CD14-positive monocyte (primary cell): ENCODE results near the gene ATOSA. TPM values are rescaled to one million over a fixed set of nuclear protein-coding genes. Genes with fewer than 3 reads are reported as not detected.
A peak's percentile ranks its signal among the peaks of the same experiment; 100 is the strongest.

Experiments used
- DNase-seq, 3 donors: peaks; one replicate each; pipeline ENCODE4 v3.0.0-alpha.2; 2011 to 2022
- H2AFZ ChIP-seq: 2 replicates; pipeline ENCODE4 v1.6.0; 2012; ENCODE audit warnings: mild to moderate bottlenecking, low read depth, low read length, inconsistent platforms; ENCODE audit not compliant: insufficient read depth, poor library complexity, severe bottlenecking
- H3K27ac ChIP-seq, 2 donors: 1 replicate in 1 of 2; 2 replicates in 1 of 2; pipeline ENCODE4 v1.5.1; 2012 to 2013; ENCODE audit warnings: low read length in 2 of 2, control low read depth in 1 of 2, inconsistent platforms in 1 of 2, low read depth in 1 of 2, mild to moderate bottlenecking in 1 of 2
- H3K27me3 ChIP-seq, 2 donors: one replicate each; pipeline versions ENCODE4 v1.6.0 to v1.6.1; 2011 to 2013; ENCODE audit warnings: low read length in 2 of 2; ENCODE audit not compliant: control insufficient read depth in 2 of 2, insufficient read depth in 2 of 2
- H3K36me3 ChIP-seq, 2 donors: replicated peaks in 1 of 2; 1 replicate in 1 of 2; 2 replicates in 1 of 2; pipeline versions ENCODE4 v1.5.1 to v1.6.1; 2012 to 2013; ENCODE audit warnings: low read length in 2 of 2, control low read depth in 1 of 2, inconsistent platforms in 1 of 2, mild to moderate bottlenecking in 1 of 2; ENCODE audit not compliant: insufficient read depth in 2 of 2, control insufficient read depth in 1 of 2
- H3K4me1 ChIP-seq, 2 donors: 1 replicate in 1 of 2; 2 replicates in 1 of 2; pipeline versions ENCODE4 v1.5.1 to v1.6.1; 2012 to 2013; ENCODE audit warnings: low read length in 2 of 2, control low read depth in 1 of 2, inconsistent platforms in 1 of 2, mild to moderate bottlenecking in 1 of 2, moderate library complexity in 1 of 2; ENCODE audit not compliant: insufficient read depth in 2 of 2, control insufficient read depth in 1 of 2
- H3K4me2 ChIP-seq: replicated peaks from 2 replicates; pipeline ENCODE3; 2012; ENCODE audit warnings: low read length, moderate library complexity, mild to moderate bottlenecking; ENCODE audit not compliant: poor library complexity, severe bottlenecking; ENCODE audit errors: extremely low read depth
- H3K4me3 ChIP-seq, 3 experiments: fragments of 200-600 bp in 1 of 3; sonication (generic) in 1 of 3; replicated peaks in 1 of 3; 1 replicate in 2 of 3; 2 replicates in 1 of 3; pipeline ENCODE4 v1.5.1; 2011 to 2013; ENCODE audit warnings: low read length in 3 of 3, mild to moderate bottlenecking in 3 of 3, control low read depth in 2 of 3, low read depth in 2 of 3, inconsistent platforms in 1 of 3, moderate library complexity in 1 of 3
- H3K79me2 ChIP-seq: 2 replicates; pipeline ENCODE4 v1.6.0; 2012; ENCODE audit warnings: mild to moderate bottlenecking, control low read depth, inconsistent platforms, low read length, moderate library complexity; ENCODE audit not compliant: insufficient read depth
- H3K9ac ChIP-seq: 2 replicates; pipeline ENCODE4 v1.6.0; 2017; ENCODE audit warnings: low read length, mild to moderate bottlenecking; ENCODE audit not compliant: insufficient read depth, poor library complexity, severe bottlenecking
- H3K9me3 ChIP-seq, 2 donors: replicated peaks in 1 of 2; 1 replicate in 1 of 2; 2 replicates in 1 of 2; pipeline versions ENCODE4 v1.5.1 to v1.6.1; 2012 to 2013; ENCODE audit warnings: low read length in 2 of 2, control low read depth in 1 of 2; ENCODE audit not compliant: control insufficient read depth in 1 of 2, insufficient read depth in 1 of 2
- H4K20me1 ChIP-seq: 2 replicates; pipeline ENCODE4 v1.6.0; 2012; ENCODE audit warnings: mild to moderate bottlenecking, low read length, control low read depth, moderate library complexity; ENCODE audit not compliant: insufficient read depth
- H3K27ac Mint-ChIP-seq, 7 donors: one replicate each; pipeline ENCODE4 v1.8.0; 2020; ENCODE audit warnings: mild to moderate bottlenecking in 7 of 7, mixed read lengths in 7 of 7, moderate library complexity in 6 of 7, inconsistent platforms in 2 of 7
- H3K27me3 Mint-ChIP-seq, 3 donors: one replicate each; pipeline ENCODE4 v1.8.0; 2021 to 2022; ENCODE audit warnings: low read depth in 3 of 3, mild to moderate bottlenecking in 3 of 3, mixed read lengths in 3 of 3, moderate library complexity in 3 of 3, inconsistent platforms in 1 of 3
- H3K36me3 Mint-ChIP-seq, 2 donors: one replicate each; pipeline ENCODE4 v1.8.0; 2020; ENCODE audit warnings: mixed read lengths in 2 of 2, inconsistent platforms in 1 of 2, mild to moderate bottlenecking in 1 of 2
- H3K4me1 Mint-ChIP-seq: one replicate; pipeline ENCODE4 v1.8.0; 2020; ENCODE audit warnings: mild to moderate bottlenecking, mixed read lengths
- H3K4me3 Mint-ChIP-seq, 2 donors: one replicate each; pipeline ENCODE4 v1.8.0; 2020; ENCODE audit warnings: mild to moderate bottlenecking in 2 of 2, mixed read lengths in 2 of 2, moderate library complexity in 1 of 2
- H3K9me3 Mint-ChIP-seq, 7 donors: one replicate each; pipeline ENCODE4 v1.8.0; 2020 to 2022; ENCODE audit warnings: mixed read lengths in 7 of 7, mild to moderate bottlenecking in 6 of 7, moderate library complexity in 6 of 7, inconsistent platforms in 2 of 7
- CTCF ChIP-seq: fragments of 200-600 bp; IDR thresholded peaks from one replicate; pipeline ENCODE4 v1.8.0; 2022; ENCODE audit warnings: antibody characterized with exemption, mild to moderate bottlenecking
- WGBS: methylation state at CpG from one replicate; pipeline ENCODE4 v1.1.5; 2013; ENCODE audit warnings: missing lambda C conversion rate; ENCODE audit not compliant: insufficient coverage; 5-methylcytosine and 5-hydroxymethylcytosine counted together
- intact Hi-C, 2 donors: fragments of 100-400 bp; cut with micrococcal nuclease; formaldehyde crosslinking; loops; one replicate each; pipeline versions ENCODE4 v1.15.0 to v1.15.1; 2023
- polyA plus RNA-seq, 3 donors: library from polyadenylated mRNA; depleted of rRNA in 1 of 3; unstranded in 2 of 3; stranded (reverse) in 1 of 3; fragments of 300-500 nt in 2 of 3; fragments of >200 nt in 1 of 3; fragmentation: Illumina TruSeq in 2 of 3; gene quantifications; 1 replicate in 2 of 3; 2 replicates in 1 of 3; pipeline ENCODE4 v1.2.3, GENCODE V29; 2012 to 2021

The ATOSA gene
- polyA plus RNA-seq, 3 donors: 2.1 to 15.9 (median 3.5) TPM

- H3K4me3 ChIP-seq: no peak overlapping the region
- no peaks in the 10 kb centered on the region for H3K36me3 ChIP-seq
- no peak overlapping the region for H3K4me2 ChIP-seq
- no peak overlapping the region for H3K9ac ChIP-seq
- H2AFZ ChIP-seq: no peak overlapping the region
- no peaks in the 10 kb centered on the region for H3K4me1 Mint-ChIP-seq
- no peak overlapping the region for H3K4me3 Mint-ChIP-seq
- no peak overlapping the region for H3K27ac ChIP-seq
- no peaks in the 10 kb centered on the region for H3K79me2 ChIP-seq
- no peaks in the 10 kb centered on the region for H3K36me3 Mint-ChIP-seq
- TF ChIP-seq CTCF: no peak
- no peaks in the 10 kb centered on the region for H3K4me1 ChIP-seq
- no peaks in the 10 kb centered on the region for H3K9me3 ChIP-seq
- H4K20me1 ChIP-seq: no peaks in the 10 kb centered on the region
- H3K27ac Mint-ChIP-seq: no peak overlapping the region
- peaks cover 2 to 3% (median 2%) of the 10 kb centered on the region in 3 donors for H3K27me3 Mint-ChIP-seq
- intact Hi-C loops: no loop called here
- WGBS: no CpG with 5 or more reads among the region's 1 CpG
- no peak for DNase-seq
- H3K27me3 ChIP-seq: no peaks in the 10 kb centered on the region
- H3K9me3 Mint-ChIP-seq: no peaks in the 10 kb centered on the region
Observed at GRCh38 chr15:52698514-52698913, 19.3 kb upstream of the ATOSA start.

- Mint-ChIP-seq H3K27me3 (peaks cover 0 to 2% (median 0%) of the 10 kb centered on the region in 3 donors), H3K9me3 (no peaks in the 10 kb centered on the region), H3K4me3 (no peak overlapping the region), H3K4me1 (no peaks in the 10 kb centered on the region), H3K36me3 (no peaks in the 10 kb centered on the region), H3K27ac (peak overlapping the region in 1 of 7 donors; percentile 5)
- Histone ChIP-seq H3K27ac (no peak overlapping the region), H4K20me1 (no peaks in the 10 kb centered on the region), H3K9ac (no peak overlapping the region), H3K4me2 (no peak overlapping the region), H3K9me3 (no peaks in the 10 kb centered on the region), H3K4me1 (no peaks in the 10 kb centered on the region), H3K79me2 (no peaks in the 10 kb centered on the region), H2AFZ (no peak overlapping the region), H3K4me3 (no peak overlapping the region), H3K27me3 (no peaks in the 10 kb centered on the region), H3K36me3 (no peaks in the 10 kb centered on the region)
- intact Hi-C loops: no loop called here
- WGBS: 77% methylated on average over 1 of the region's 2 CpGs
- DNase-seq: no peak
- no peak for TF ChIP-seq CTCF
Observed at GRCh38 chr15:52697051-52697450, 17.9 kb upstream of the ATOSA start.
